ENCODE data around the gene CUTC.
A peak's percentile ranks its signal among the peaks of the same experiment; 100 is the strongest.

The CUTC gene

GRCh38 chr10:99748823-99749451 is 16.9 kb downstream of the CUTC start:
- no peak for TF ChIP-seq ZFP3 (CRISPR knock-in tag; IDR thresholded peaks at IDR 0.05)
- no peak for TF ChIP-seq PATZ1 (CRISPR knock-in tag; IDR thresholded peaks at IDR 0.05; ENCODE audit: borderline replicate concordance)
- TF ChIP-seq ZC3H10 (CRISPR knock-in tag; IDR thresholded peaks at IDR 0.05), result no peak
- TF ChIP-seq SNAI2 (CRISPR knock-in tag; IDR thresholded peaks at IDR 0.05), result no peak
- no peak for TF ChIP-seq ZNF70 (CRISPR knock-in tag; IDR thresholded peaks at IDR 0.05)
- no peak for TF ChIP-seq TCF4 (CRISPR knock-in tag; IDR thresholded peaks at IDR 0.05; ENCODE audit: borderline replicate concordance)
- no peak for TF ChIP-seq ZNF565 (CRISPR knock-in tag; conservative IDR thresholded peaks at IDR 0.05; ENCODE audit: low read depth)
- TF ChIP-seq TSHZ2 (CRISPR knock-in tag; IDR thresholded peaks at IDR 0.05), result no peak
- no peak for TF ChIP-seq RARB (CRISPR knock-in tag; IDR thresholded peaks at IDR 0.05)
- TF ChIP-seq GLIS3 (CRISPR knock-in tag; IDR thresholded peaks at IDR 0.05), result no peak
- no peak for TF ChIP-seq ISL1 (CRISPR knock-in tag; IDR thresholded peaks at IDR 0.05)
- TF ChIP-seq CSRNP3 (CRISPR knock-in tag; IDR thresholded peaks at IDR 0.05), result no peak
- TF ChIP-seq TOX (CRISPR knock-in tag; IDR thresholded peaks at IDR 0.05; ENCODE audit: borderline replicate concordance), result no peak
- no peak for TF ChIP-seq OSR1 (CRISPR knock-in tag; IDR thresholded peaks at IDR 0.05)
- TF ChIP-seq, protein P1, sequence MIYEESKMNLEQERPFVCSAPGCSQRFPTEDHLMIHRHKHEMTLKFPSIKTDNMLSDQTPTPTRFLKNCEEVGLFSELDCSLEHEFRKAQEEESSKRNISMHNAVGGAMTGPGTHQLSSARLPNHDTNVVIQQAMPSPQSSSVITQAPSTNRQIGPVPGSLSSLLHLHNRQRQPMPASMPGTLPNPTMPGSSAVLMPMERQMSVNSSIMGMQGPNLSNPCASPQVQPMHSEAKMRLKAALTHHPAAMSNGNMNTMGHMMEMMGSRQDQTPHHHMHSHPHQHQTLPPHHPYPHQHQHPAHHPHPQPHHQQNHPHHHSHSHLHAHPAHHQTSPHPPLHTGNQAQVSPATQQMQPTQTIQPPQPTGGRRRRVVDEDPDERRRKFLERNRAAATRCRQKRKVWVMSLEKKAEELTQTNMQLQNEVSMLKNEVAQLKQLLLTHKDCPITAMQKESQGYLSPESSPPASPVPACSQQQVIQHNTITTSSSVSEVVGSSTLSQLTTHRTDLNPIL (CRISPR knock-in tag; IDR thresholded peaks at IDR 0.05; ENCODE audit: low read depth), result no peak
- no peak for TF ChIP-seq ZFP30 (CRISPR knock-in tag; IDR thresholded peaks at IDR 0.05)
- no peak for TF ChIP-seq ZNF8 (CRISPR knock-in tag; IDR thresholded peaks at IDR 0.05)
- no peak for TF ChIP-seq ARNTL (CRISPR knock-in tag; IDR thresholded peaks at IDR 0.05; ENCODE audit: borderline replicate concordance, low read depth)
- ATAC-seq, result peak; percentile 62

- no peak for ATAC-seq
- no peak for TF ChIP-seq GLIS3 (CRISPR knock-in tag; IDR thresholded peaks at IDR 0.05)
- TF ChIP-seq, protein P2, sequence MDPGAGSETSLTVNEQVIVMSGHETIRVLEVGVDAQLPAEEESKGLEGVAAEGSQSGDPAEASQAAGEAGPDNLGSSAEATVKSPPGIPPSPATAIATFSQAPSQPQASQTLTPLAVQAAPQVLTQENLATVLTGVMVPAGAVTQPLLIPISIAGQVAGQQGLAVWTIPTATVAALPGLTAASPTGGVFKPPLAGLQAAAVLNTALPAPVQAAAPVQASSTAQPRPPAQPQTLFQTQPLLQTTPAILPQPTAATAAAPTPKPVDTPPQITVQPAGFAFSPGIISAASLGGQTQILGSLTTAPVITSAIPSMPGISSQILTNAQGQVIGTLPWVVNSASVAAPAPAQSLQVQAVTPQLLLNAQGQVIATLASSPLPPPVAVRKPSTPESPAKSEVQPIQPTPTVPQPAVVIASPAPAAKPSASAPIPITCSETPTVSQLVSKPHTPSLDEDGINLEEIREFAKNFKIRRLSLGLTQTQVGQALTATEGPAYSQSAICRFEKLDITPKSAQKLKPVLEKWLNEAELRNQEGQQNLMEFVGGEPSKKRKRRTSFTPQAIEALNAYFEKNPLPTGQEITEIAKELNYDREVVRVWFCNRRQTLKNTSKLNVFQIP (CRISPR knock-in tag; IDR thresholded peaks at IDR 0.05; ENCODE audit: borderline replicate concordance, low read depth), result no peak
- TF ChIP-seq ARNTL (CRISPR knock-in tag; IDR thresholded peaks at IDR 0.05; ENCODE audit: borderline replicate concordance, low read depth), result no peak
- TF ChIP-seq ZNF8 (CRISPR knock-in tag; IDR thresholded peaks at IDR 0.05), result no peak
- TF ChIP-seq ESRRG (CRISPR knock-in tag; IDR thresholded peaks at IDR 0.05), result no peak
- TF ChIP-seq, protein P1 (CRISPR knock-in tag; IDR thresholded peaks at IDR 0.05; ENCODE audit: low read depth), result no peak
- no peak for TF ChIP-seq TSHZ2 (CRISPR knock-in tag; IDR thresholded peaks at IDR 0.05)
- TF ChIP-seq BACH2 (CRISPR knock-in tag; IDR thresholded peaks at IDR 0.05; ENCODE audit: borderline replicate concordance), result no peak
- no peak for TF ChIP-seq ZC3H10 (CRISPR knock-in tag; IDR thresholded peaks at IDR 0.05)
- TF ChIP-seq CSDC2 (CRISPR knock-in tag; IDR thresholded peaks at IDR 0.05), result no peak
- TF ChIP-seq ZFP3 (CRISPR knock-in tag; IDR thresholded peaks at IDR 0.05), result no peak
- TF ChIP-seq PATZ1 (CRISPR knock-in tag; IDR thresholded peaks at IDR 0.05; ENCODE audit: borderline replicate concordance), result no peak
- no peak for TF ChIP-seq TOX (CRISPR knock-in tag; IDR thresholded peaks at IDR 0.05; ENCODE audit: borderline replicate concordance)
- no peak for TF ChIP-seq ISL1 (CRISPR knock-in tag; IDR thresholded peaks at IDR 0.05)
- TF ChIP-seq ZNF565 (CRISPR knock-in tag; conservative IDR thresholded peaks at IDR 0.05; ENCODE audit: low read depth), result no peak
- no peak for TF ChIP-seq TCF4 (CRISPR knock-in tag; IDR thresholded peaks at IDR 0.05; ENCODE audit: borderline replicate concordance)
- no peak for TF ChIP-seq ZNF70 (CRISPR knock-in tag; IDR thresholded peaks at IDR 0.05)
- no peak for TF ChIP-seq PPARA (CRISPR knock-in tag; IDR thresholded peaks at IDR 0.05; ENCODE audit: borderline replicate concordance)
- no peak for TF ChIP-seq ZFP30 (CRISPR knock-in tag; IDR thresholded peaks at IDR 0.05)
Measured at GRCh38 chr10:99750641-99751040, 18.6 kb downstream of the CUTC start.
